K562 (cell line): ENCODE results near the gene LGR6. TPM values are rescaled to one million over a fixed set of nuclear protein-coding genes. Genes with fewer than 3 reads are reported as not detected.

ENCODE experiments used
- AFF4 ChIP-seq: sonication (generic); formaldehyde crosslinking; IDR thresholded peaks from 2 replicates; pipeline ENCODE4 v1.8.0; 2023; ENCODE audit warnings: mild to moderate bottlenecking, missing genetic modification reagents
- ARID4B ChIP-seq: sonication (generic); formaldehyde crosslinking; IDR thresholded peaks from 2 replicates; pipeline ENCODE4 v1.8.0; 2022; ENCODE audit warnings: mild to moderate bottlenecking, missing genetic modification reagents
- CAMTA2 ChIP-seq: fragments of 250-450 bp; sonication (Bioruptor Pico); conservative IDR thresholded peaks from 2 replicates; pipeline ENCODE4 v1.5.1; 2022
- ETS2 ChIP-seq: IDR thresholded peaks from 2 replicates; pipeline ENCODE4 v1.6.1; 2016; ENCODE audit warnings: borderline replicate concordance, missing genetic modification characterization, mild to moderate bottlenecking, moderate library complexity, missing compliant biosample characterization; ENCODE audit not compliant: poor library complexity, severe bottlenecking
- KDM5B ChIP-seq: fragments of 200-600 bp; sonication (generic); IDR thresholded peaks from 2 replicates; pipeline ENCODE4 v1.6.1; 2012; ENCODE audit warnings: low read depth, mild to moderate bottlenecking, moderate library complexity, low read length, control low read depth, inconsistent platforms; ENCODE audit not compliant: insufficient replicate concordance
- KLF6 ChIP-seq: fragments of 250-450 bp; sonication (Bioruptor Pico); IDR thresholded peaks from 2 replicates; pipeline ENCODE4 v1.4.0; 2020; ENCODE audit warnings: mild to moderate bottlenecking, moderate library complexity, borderline replicate concordance
- MEF2D ChIP-seq: conservative IDR thresholded peaks from 2 replicates; pipeline ENCODE4 v1.6.1; 2016; ENCODE audit warnings: low read depth, missing genetic modification characterization, missing compliant biosample characterization
- NFE2L1 ChIP-seq: fragments of 450-650 bp; IDR thresholded peaks from 2 replicates; pipeline ENCODE4 v1.6.1; 2016; ENCODE audit warnings: missing genetic modification characterization, low read depth, mild to moderate bottlenecking, missing compliant biosample characterization, moderate library complexity, borderline replicate concordance
- PCBP1 ChIP-seq: fragments of 200-400 bp; formaldehyde crosslinking; IDR thresholded peaks from 2 replicates; pipeline ENCODE4 v1.6.1; 2018; ENCODE audit warnings: mild to moderate bottlenecking, low read depth, low read length; ENCODE audit not compliant: poor library complexity, severe bottlenecking
- PKNOX1 ChIP-seq: fragments of 450-650 bp; IDR thresholded peaks from 2 replicates; pipeline ENCODE4 v1.6.1; 2016
- RFX1 ChIP-seq: fragments of 450-650 bp; IDR thresholded peaks from 2 replicates; pipeline ENCODE4 v1.6.1; 2016; ENCODE audit warnings: mild to moderate bottlenecking, moderate library complexity
- SMARCB1 ChIP-seq: IDR thresholded peaks from 2 replicates; pipeline ENCODE4 v1.6.1; 2011; ENCODE audit warnings: improper control_type of control experiment, low read depth; ENCODE audit not compliant: insufficient read length
- SOX6 ChIP-seq: fragments of 450-650 bp; IDR thresholded peaks from 2 replicates; pipeline ENCODE4 v1.6.1; 2014; ENCODE audit warnings: mild to moderate bottlenecking
- SREBF1 ChIP-seq: fragments of 150-350 bp; IDR thresholded peaks from 2 replicates; pipeline ENCODE4 v1.6.1; 2014; ENCODE audit warnings: antibody characterized with exemption, low read depth, low read length, borderline replicate concordance
- TAF9B ChIP-seq: fragments of 450-650 bp; IDR thresholded peaks from 2 replicates; pipeline ENCODE4 v1.6.1; 2018; ENCODE audit warnings: mild to moderate bottlenecking; ENCODE audit not compliant: partially characterized antibody
- ZNF224 ChIP-seq: sonication (generic); formaldehyde crosslinking; IDR thresholded peaks from 2 replicates; pipeline ENCODE4 v1.8.0; 2022; ENCODE audit warnings: mild to moderate bottlenecking, missing genetic modification reagents
- ZNF766 ChIP-seq: fragments of 200-800 bp; sonication (Bioruptor generic); conservative IDR thresholded peaks from 2 replicates; pipeline ENCODE4 v1.6.1; 2016; ENCODE audit warnings: missing genetic modification characterization, missing compliant biosample characterization
- polyA plus RNA-seq, 8 experiments: library from polyadenylated mRNA; depleted of rRNA in 4 of 8; stranded (reverse) in 5 of 8; unstranded in 3 of 8; fragments of >200 nt; fragmentation: Nextera tagmentation in 2 of 8; fragmentation: Illumina TruSeq in 1 of 8; extraction: Ambion mirVana in 2 of 8; extraction: Trizol in 1 of 8; gene quantifications; 2 replicates each; pipeline versions ENCODE4 v1.2.1 to v1.2.3, GENCODE V29; 2011 to 2014; ENCODE audit warnings: inconsistent platforms in 1 of 8, missing spikeins in 1 of 8
- total RNA-seq, 7 experiments: library from RNA; depleted of rRNA in 6 of 7; stranded (reverse); fragments of >200 nt in 6 of 7; fragmentation: Illumina TruSeq in 2 of 7; extraction: Trizol in 2 of 7; gene quantifications; 2 replicates each; pipeline versions ENCODE4 v1.2.1 to v1.2.3, GENCODE V29; 2011 to 2021; ENCODE audit warnings: low replicate concordance in 1 of 7

Gene LGR6
- total and polyA plus RNA-seq, 9 of the 15 experiments (the other 6 are each of a cell fraction or from before 2014, with no cell fraction given), result 0.01 to 0.54 (median 0.17) TPM; not detected in 1

GRCh38 chr1:202162418-202163280 is 30.9 kb upstream of the LGR6 start (continued):
- TF ChIP-seq PKNOX1 (peak; percentile 45), ARID4B (CRISPR knock-in tag) (peak; percentile 67; the same call in 1 of the 2 replicates), TAF9B (peak; percentile 21), SREBF1 (no peak), CAMTA2 (CRISPR knock-in tag) (no peak), KDM5B (peak; percentile 47), RFX1 (no peak), PCBP1 (no peak), ETS2 (tag) (no peak), AFF4 (CRISPR knock-in tag) (0 out of 2 replicates have a peak, but pooled peaks have one; percentile 19), NFE2L1 (tag) (no peak), MEF2D (tag) (0 out of 2 replicates have a peak, but pooled peaks have one; percentile 28), SMARCB1 (no peak), ZNF224 (CRISPR knock-in tag) (no peak), KLF6 (CRISPR knock-in tag) (0 out of 2 replicates have a peak, but pooled peaks have one; percentile 27), SOX6 (no peak), ZNF766 (CRISPR knock-in tag) (peak; percentile 11)
